AG04450 (cell line): ENCODE results near the gene UBL7. TPM values are rescaled to one million over a fixed set of nuclear protein-coding genes. Genes with fewer than 3 reads are reported as not detected.

Experiments
- CTCF ChIA-PET: fragments of 300-600, 350-600 bp; formaldehyde crosslinking; extraction: SDS; loops from one replicate; lab custom pipeline; 2022; ENCODE audit warnings: antibody characterized with exemption, inconsistent platforms; lab: Charles Lee
- POLR2A ChIA-PET: fragments of 350-600 bp; formaldehyde crosslinking; extraction: SDS; loops from one replicate; lab custom pipeline; 2021; ENCODE audit warnings: antibody characterized with exemption, inconsistent platforms; lab: Yijun Ruan, JAX
- DNase-seq: peaks from one replicate; pipeline ENCODE4 v3.0.0-alpha.2; 2011; ENCODE audit warnings: low read depth, low spot score
- H3K27ac ChIP-seq: one replicate; pipeline ENCODE4 v1.5.1; 2012; ENCODE audit warnings: low read depth, low read length, control low read depth
- H3K27me3 ChIP-seq: one replicate; pipeline ENCODE4 v1.6.0; 2012; ENCODE audit warnings: low read length; ENCODE audit not compliant: control insufficient read depth, insufficient read depth
- H3K4me3 ChIP-seq: 2 replicates; pipeline ENCODE4 v1.5.1; 2011; ENCODE audit warnings: mild to moderate bottlenecking, low read depth, low read length, control low read depth
- H3K9me3 ChIP-seq: 2 replicates; pipeline ENCODE4 v1.5.1; 2012; ENCODE audit warnings: low read length; ENCODE audit not compliant: control insufficient read depth, insufficient read depth
- CTCF ChIP-seq: IDR thresholded peaks from 2 replicates; pipeline ENCODE4 v1.5.1; 2011; ENCODE audit warnings: low read depth, low read length, control low read depth, inconsistent platforms
- polyA minus RNA-seq: library from RNA; depleted of rRNA, polyadenylated mRNA; stranded (reverse); fragments of >200 nt; gene quantifications from 2 replicates; pipeline ENCODE4 v1.2.3, GENCODE V29; 2011; rRNA and poly(A)+ RNA removed
- polyA plus RNA-seq: library from polyadenylated mRNA; depleted of rRNA; stranded (reverse); fragments of >200 nt; gene quantifications from 2 replicates; pipeline ENCODE4 v1.2.3, GENCODE V29; 2011; rRNA removed

Gene UBL7
- 76.6 and 82.8 TPM in 2 replicates for polyA plus RNA-seq
- polyA minus RNA-seq, result 50.3 and 74.2 TPM in 2 replicates

DNA sequence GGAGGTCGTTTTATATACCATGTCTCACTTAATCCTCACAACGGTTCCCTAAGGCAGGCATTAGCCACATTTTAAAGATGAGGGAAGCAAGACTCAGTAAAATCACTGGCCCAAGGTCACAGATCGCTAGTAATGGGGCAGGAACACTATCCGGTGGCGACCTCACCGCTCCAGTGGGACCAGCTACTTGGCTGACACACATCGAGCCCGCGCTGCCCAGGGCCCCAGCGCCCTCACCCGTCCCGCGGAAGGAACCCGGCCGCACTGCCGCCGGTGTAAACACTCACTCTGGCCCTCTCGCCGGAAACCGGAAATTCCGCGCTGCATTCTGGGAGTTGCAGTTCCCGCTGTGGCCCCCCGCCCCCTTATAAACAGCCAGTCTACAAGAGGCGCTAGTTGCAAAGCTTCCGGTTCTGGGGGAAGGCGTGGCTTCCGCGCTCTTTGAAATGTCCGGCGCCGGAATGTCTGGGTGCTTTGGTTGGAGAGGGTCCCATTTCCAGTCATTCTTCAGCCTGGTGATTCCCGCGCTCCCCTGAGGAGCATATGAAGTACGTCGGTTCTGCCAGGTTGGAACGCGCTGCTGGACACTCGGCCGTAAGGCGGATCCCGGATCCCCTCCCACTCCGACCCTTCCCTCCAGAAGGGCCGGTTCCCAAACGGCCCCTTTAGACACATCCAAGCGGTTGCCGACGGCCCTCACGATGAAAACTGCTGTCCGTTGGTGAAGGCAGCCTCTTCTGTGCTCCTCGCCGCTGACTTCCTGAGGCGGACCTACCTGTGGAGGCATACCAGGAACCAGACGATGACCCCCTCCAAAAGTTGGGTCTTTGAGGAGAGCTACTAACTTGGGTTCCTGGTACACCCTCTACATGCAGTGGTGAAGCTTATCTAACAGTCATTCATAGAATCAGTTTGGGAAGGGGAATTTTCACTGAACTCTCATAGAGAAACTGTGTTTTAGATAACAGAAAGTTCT is at the start of gene UBL7:
Gene UBL7 (minus strand): TSS at position 290 of the 976 bp plus-strand sequence. CDS start 2,293 bp downstream, outside the sequence.
- Histone ChIP-seq H3K9me3 (no peaks in the 10 kb centered on the region; the same call in 1 of the 2 replicates), H3K27ac (peak within 1 kb of the TSS; percentile 57), H3K4me3 (peak within 1 kb of the TSS; percentile 79), H3K27me3 (no peaks in the 10 kb centered on the region)
- peak; percentile 39; the same call in 1 of the 2 replicates for TF ChIP-seq CTCF
- ChIA-PET POLR2A (interaction anchor here (0.6 to 1.5 kb wide), 11 partner anchors 20 to 358 kb away, joined by 3 to 7 read pairs (median 4); partner anchors contain the start of genes ARID3B and CLK3), CTCF (interaction anchor here (1.2 to 1.9 kb wide), 4 partner anchors 78 to 441 kb away, joined by 3 to 7 read pairs (median 4); no protein-coding TSS in a partner anchor)
- peak; percentile 83 for DNase-seq

DNA sequence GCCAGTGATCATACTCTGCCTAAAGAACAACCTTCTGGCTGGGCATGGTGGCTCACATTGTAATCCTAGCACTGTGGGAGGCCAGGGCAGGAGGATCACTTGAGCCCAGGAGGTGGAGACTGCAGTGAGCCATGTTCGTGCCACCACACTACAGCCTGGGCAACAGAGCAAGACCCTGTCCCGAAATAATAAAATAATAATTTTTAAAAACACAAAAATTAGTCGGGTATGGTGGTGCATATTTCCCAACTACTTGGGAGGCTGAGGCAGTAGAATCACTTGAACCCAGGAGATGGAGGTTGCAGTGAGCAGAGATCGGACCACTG is 45.5 kb upstream of the UBL7 start:
- H3K27ac ChIP-seq, result no peak overlapping the region
- CTCF ChIA-PET, result no interaction called here

DNA sequence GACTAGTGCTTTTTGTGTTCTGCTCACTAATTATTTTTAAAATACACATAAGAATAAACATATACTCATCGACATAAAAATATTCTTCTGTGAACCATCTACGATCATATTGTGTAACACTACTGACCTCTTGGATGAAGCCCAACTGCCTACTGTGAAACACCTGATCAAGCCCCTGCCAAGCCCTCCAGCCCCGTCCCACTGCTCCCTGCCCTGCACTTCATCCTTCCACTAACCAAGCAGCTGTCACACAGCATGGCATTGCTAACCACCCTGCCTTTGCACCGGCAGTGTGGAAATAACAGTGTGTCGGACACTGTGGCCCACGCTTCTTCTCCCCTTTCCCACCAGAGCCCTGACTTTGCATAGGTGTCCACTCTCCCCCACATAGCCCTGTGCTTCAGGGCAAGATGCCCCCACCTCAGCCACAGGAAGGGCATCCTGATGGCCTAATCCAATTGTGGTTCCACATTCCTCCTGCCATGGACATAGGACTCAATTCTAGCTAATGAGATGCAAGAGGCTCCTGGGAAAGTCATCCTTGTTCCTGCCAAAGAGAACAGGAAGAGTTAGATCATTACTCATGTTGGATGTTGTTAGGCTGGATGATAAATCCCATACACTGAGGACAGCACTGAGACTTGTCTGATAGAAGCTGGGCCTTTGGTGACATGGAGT is 45.0 kb upstream of the UBL7 start:
- no peaks in the 10 kb centered on the region for H3K9me3 ChIP-seq
- TF ChIP-seq CTCF, result no peak
- no peak overlapping the region for H3K27ac ChIP-seq
- H3K4me3 ChIP-seq, result no peak overlapping the region
- no peaks in the 10 kb centered on the region for H3K27me3 ChIP-seq
- DNase-seq, result no peak
- ChIA-PET POLR2A (no interaction called here), CTCF (no interaction called here)

More for the DNA sequence above, 45.5 kb upstream of the UBL7 start:
- Histone ChIP-seq H3K27me3 (no peaks in the 10 kb centered on the region), H3K9me3 (no peaks in the 10 kb centered on the region), H3K4me3 (no peak overlapping the region)
- DNase-seq, result no peak
- no peak for TF ChIP-seq CTCF
- POLR2A ChIA-PET, result no interaction called here

DNA sequence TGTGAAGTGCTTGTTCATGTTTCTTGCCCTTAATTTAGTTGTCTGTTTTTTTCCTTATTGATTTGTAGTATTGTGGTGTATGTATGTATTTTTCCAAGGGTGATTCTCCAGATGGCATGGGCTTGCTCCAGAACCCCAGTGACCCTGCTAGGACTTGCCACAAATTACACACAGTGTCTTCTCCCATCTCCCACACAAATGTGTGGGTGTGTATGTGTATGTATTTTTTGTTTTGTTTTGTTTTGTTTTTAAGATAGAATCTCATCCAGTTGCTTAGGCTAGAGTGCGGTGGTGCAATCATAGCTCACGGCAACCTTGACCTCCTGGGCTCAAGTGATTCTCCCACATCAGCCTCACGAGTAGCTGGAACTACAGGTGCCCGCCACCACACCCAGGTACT is 43.9 kb upstream of the UBL7 start:
- Histone ChIP-seq H3K27me3 (no peaks in the 10 kb centered on the region), H3K4me3 (no peak overlapping the region), H3K9me3 (no peaks in the 10 kb centered on the region), H3K27ac (no peak overlapping the region)
- POLR2A ChIA-PET, result no interaction called here
- CTCF ChIA-PET, result no interaction called here
- TF ChIP-seq CTCF, result no peak
- DNase-seq, result no peak
